ENCODE data around the gene SPI1.

Gene SPI1

GRCh38 chr11:47356129-47356997 is 22.0 kb downstream of the SPI1 start:
- no peak for DNase-seq

DNA sequence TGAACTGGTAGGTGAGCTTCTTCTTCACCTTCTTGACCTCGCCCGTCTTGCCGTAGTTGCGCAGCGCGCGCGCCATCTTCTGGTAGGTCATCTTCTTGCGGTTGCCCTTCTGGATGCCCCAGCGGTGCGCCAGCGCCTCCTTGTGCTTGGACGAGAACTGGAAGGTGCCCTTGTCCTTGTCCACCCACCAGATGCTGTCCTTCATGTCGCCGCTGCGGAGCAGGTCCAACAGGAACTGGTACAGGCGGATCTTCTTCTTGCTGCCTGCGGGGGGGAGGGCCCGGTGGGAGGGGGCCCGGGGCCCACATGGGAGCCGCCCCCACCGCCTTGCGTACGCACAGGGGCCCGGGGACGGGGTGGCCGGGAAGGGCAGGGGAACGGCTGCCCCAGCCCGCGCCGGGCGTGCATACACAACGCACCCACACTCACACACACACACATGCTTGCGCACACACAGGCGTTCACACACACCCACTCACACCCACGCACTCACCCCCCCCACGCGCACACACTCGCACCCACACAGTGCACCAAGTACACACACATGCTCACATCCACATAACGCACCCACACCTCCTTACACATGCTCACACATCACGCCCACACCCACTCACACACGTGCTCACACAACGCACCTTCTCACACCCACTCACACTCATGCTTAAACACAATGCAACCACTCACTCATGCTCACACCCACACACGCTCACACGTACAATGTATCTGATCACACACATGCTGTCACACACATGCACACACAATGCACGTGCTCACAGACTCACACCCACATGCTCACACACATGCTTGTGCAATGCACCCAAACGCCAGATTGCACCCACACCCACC is 22.8 kb downstream of the SPI1 start:
- DNase-seq = no peak

DNA sequence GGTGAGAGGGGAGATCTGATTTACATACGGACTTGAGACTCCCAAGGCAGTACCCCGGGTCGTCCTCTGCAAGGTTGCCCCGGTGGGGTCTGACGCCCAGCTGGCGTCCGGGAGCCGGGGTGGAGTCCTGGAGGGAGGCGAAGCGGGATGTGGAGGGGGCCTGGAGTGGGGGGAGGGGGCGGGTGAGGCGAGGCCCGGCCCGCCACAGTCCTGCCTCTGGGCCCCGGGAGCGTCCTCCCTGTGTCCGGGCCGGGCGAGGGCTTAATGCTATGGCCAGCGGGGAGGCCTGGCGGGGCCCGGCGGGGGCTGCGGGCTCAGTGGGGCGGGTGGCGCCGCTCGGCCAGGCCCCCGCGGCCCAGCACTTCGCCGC is 23.4 kb downstream of the SPI1 start:
- no peak for DNase-seq

DNA sequence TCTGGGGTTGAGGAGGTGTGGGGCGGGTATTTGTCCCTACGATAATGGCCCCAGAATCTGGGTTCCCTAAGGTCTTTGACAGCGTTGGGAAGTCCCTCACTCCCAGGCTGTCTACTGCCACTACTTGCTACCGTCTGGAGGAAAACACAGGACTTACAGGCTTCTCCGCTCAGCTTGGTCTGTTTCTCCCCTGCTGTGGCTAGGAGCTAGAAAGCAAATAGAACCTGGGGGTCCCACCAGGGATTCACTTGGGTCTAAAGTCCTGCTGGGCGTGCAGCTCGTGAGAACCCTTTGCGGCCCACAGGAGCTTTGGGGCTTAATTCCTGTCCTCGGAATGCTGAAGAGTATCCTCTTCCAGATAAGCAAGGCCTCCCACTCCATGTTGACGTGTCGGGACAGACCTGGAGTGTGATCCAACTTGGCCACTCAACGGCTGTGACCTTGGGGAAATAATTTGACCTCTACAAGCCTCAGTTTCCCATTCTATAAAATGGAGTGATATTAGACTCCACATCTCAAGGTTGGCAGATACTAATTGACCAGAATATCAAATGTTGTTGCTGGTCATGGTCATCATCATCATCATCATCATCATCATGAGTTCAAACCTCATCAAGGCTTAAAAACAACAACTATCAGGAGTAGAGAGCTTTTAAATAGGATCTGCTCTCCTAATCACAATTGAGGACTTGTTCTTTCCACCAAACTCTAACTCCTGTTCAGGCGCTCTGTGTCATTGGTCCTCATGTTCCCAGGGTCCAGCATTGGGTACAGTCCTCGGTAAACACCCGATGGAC is 24.2 kb downstream of the SPI1 start:
- no peak for DNase-seq

- no peak for DNase-seq
Measured at GRCh38 chr11:47352556-47352955, 25.8 kb downstream of the SPI1 start, which contains the start of gene MYBPC3. Gene MYBPC3, minus strand, starts transcription at chr11:47352702. Its CDS starts 55 bp downstream, at chr11:47352647.

DNA sequence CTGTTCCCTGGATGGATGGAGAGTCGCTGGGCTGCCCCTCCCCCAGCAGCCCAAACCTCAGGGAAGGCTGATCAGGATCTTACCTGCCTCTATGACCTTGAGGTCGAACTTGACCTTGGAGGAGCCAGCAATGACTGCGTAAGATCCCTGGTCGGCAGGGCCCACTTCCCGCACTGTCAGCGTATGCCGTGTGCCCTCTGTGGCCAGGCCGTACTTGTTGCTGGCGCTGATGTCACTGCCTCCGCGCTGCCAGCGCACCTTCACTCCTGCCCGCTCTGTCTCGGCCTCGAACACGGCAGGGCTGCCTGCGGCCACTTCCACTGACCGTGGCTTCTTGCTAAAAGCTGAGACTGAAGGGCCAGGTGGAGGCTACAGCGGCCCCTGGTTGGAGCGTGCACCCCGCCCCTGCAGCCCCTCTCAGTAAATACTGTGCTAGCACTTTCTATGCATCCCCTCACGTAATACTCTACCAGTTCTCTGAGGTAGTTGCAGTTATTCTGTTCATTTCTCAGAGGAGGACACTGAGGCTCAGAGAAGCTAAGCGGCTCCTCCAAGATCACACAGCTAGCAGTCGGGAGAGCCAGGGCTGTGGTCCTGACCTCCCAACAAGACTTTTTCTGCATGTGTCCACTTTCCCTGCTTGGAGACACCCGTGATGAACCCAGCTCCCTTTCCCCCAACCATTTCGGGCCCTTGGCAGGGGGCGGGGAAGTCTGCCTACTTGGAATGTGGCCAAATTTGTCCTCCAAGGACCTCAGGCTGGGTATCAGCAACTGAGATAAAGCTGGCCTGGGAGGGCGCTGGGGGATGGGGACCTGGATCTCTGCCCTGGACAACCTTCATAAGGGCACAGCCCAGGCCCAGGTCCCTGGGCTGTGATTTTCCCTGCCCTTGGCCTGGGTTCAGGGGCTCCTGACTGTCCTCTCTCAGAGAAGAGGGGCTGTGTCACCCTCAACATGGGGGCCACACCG is 26.9 kb downstream of the SPI1 start:
- no peak for DNase-seq

GRCh38 chr11:47350315-47350714 is 28.0 kb downstream of the SPI1 start:
- no peak for DNase-seq

GRCh38 chr11:47349521-47350095 is 28.7 kb downstream of the SPI1 start:
- no peak for DNase-seq

DNA sequence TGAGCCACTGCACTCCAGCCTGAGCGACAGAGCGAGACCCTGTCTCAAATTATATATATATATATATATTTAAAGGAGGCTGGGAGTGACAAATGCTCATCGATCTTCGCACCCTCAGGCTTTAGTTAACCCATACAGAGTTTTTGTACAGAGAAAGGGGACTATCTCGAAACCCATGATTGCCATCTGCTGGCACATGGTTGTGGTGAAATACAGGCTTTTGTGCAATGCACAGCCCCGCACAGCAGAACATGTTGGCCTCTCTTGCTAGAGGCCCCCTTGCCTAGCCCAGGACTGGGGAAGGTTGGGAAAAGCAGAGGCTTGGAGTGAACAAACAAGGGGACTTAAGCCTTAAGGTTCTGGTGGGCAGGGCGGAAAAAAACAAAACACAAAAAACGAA is 29.5 kb downstream of the SPI1 start:
- DNase-seq = no peak

DNA sequence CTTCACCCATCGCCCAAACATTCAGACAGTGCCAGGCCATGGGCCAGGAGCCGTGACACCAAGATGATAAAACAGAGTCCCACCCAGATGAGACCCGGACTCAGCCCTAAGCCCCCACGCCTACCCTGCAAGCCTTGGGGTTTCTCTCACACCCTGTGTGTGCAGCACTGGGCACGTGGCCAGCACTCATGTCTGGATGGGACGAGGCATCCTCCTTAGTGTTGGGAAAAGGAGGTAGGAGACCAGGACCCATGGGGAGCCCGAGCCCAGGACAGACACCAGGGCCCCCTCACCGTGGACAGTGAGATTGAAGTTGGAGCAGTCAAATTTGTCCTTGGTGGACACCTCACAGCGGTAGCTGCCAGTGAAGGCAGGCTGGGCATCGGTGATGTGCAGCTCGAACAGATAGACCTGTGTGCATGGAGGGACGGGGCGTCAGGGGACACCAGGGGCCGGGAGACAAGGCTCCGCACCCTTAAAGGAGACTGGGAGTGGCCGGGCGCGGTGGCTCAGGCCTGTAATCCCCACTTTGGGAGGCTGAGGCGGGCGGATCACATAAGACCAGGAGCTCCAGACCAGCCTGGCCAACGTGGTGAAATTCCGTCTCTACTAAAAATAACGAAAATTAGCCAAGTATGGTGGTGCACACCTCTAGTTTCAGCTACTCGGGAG is 30.1 kb downstream of the SPI1 start:
- no peak for DNase-seq

GRCh38 chr11:47347137-47347536 is 31.2 kb downstream of the SPI1 start:
- no peak for DNase-seq

GRCh38 chr11:47345890-47346563 is 32.3 kb downstream of the SPI1 start:
- DNase-seq = no peak

DNA sequence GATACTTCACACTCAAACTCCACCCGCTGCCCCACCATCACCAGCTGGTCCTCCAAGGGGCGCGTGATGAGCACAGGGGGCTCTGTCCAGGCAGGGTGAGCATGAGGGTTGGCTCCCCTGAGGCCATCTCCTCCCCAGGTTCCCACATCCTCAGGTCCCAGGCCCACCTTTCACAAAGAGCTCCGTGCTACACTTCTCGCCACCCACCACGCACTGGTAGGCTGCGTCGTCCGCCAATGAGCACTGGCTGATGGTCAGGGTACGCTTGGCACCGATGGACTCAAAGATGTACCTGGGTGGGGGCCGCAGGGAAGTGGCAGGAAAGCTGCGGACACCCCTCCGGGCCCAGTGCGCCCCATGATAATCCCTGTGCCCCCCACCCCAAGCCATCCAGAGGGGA is 35.5 kb downstream of the SPI1 start:
- DNase-seq = no peak

- no peak for DNase-seq
Measured at GRCh38 chr11:47342036-47342803, 36.1 kb downstream of the SPI1 start.

- no peak for DNase-seq
Measured at GRCh38 chr11:47340980-47341775, 37.2 kb downstream of the SPI1 start.

DNA sequence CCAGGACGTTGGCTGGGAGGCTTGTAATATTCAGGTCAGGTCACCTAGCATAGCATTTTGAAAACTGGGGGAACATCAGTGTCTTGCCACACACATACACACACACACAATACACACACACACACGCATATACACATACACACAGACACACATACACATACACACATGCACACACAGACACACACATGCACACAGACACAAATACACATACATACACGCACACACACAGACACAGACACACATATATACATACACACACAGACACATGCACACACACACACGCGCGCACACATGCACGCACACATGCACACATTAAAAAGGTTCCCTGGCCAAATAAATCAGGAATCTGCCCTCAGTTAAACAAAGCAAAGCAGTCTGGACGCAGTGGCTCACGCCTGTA is 38.3 kb downstream of the SPI1 start:
- DNase-seq = no peak

DNA sequence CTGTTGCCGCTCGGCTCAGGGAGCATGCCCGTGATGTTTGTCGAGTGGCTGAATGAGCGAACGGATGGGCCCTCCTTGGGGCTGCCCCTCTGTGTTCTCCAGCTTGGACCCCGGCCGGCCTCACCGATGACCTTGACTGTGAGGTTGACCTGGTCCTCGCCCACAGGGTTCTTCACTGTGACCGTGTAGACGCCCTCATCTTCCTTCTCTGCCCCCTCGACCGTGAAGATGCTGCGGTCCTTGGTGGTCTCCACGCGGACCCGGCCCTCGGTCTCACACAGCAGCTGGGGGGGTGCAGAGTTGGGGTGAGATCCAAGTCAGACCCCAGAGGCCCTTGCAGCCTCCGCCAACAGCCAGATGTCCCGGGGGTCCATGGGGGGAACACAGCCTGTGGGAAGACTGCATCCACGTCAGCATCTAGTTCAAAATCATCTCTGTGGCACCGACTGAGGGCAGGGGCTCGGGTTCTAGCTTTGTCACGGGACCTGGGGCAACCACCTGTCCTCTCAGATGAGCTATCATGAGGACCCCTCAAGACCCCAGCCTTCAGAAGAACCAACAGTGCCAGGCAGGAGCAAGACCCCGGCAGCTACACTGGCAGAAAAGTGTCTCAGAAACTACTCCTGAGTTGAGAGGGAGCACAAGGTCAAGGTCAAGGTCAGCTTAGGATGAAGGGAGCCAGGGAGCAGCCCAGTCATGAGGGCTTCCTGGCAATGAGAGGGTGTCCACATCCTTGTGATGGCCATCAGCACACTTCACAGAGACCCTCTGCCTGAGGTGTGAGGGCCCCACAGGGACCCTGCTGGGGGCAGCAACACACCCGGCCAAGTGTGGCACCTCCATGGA is 39.7 kb downstream of the SPI1 start:
- DNase-seq = no peak

Data from activated CD8-positive, alpha-beta memory T cell treated with anti-CD3 and anti-CD28 coated beads, Interleukin-2, amount 50 U/mL, for 4 hours (primary cell).